ENCODE data around the gene AFG1L.

Gene AFG1L

DNA sequence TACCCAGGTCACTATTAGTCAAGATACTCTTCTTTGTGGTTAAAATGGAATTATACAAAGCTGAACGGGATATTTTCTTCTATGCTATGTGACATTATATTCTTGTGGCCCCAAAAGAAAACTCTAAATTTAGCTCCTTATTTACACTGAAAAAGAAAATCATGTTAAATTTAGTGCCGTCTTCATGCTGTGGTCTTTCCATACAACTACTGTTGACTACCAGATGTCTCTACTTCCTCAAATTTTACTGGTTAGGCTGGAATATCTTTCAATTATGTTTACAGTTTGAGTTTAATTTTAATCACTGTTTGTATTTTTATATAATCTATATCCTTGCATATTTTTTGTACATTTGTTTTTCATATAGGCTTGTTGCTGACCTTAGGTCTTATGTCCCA, 170.2 kb downstream of the AFG1L start:
- Histone ChIP-seq H3K79me2 (ENCODE audit: insufficient read depth, low read length) (no peaks in the 10 kb centered on the region), H3K27me3 (ENCODE audit: insufficient read depth, low read length, poor library complexity, severe bottlenecking) (no peaks in the 10 kb centered on the region), H3K36me3 (ENCODE audit: insufficient read depth, low read length) (no peaks in the 10 kb centered on the region), H3K9ac (ENCODE audit: low read depth, low read length, poor library complexity, severe bottlenecking) (no peak overlapping the region), H2AFZ (ENCODE audit: low read length) (no peak overlapping the region), H3K4me3 (ENCODE audit: low read length, poor library complexity, severe bottlenecking) (no peak overlapping the region), H3K4me2 (ENCODE audit: low read depth, low read length, poor library complexity, severe bottlenecking) (no peak overlapping the region), H3K9me2 (replicated peaks; ENCODE audit: low read depth, low read length) (no peaks in the 10 kb centered on the region), H3F3A (ENCODE audit: low read depth) (no peaks in the 10 kb centered on the region), H3K9me3 (ENCODE audit: insufficient read depth, low read depth, low read length) (no peaks in the 10 kb centered on the region), H3K4me1 (ENCODE audit: insufficient read depth, low read length, poor library complexity, severe bottlenecking) (peaks cover 4% of the 10 kb centered on the region), H4K20me1 (ENCODE audit: insufficient read depth, low read length, poor library complexity, severe bottlenecking) (no peaks in the 10 kb centered on the region)
- TF ChIP-seq CTCF (conservative IDR thresholded peaks at IDR 0.05; ENCODE audit: low read length) = no peak
- no peak for TF ChIP-seq EZH2phosphoT487 (IDR thresholded peaks at IDR 0.05; ENCODE audit: borderline replicate concordance)

GRCh38 chr6:108468346-108468745, 173.5 kb downstream of the AFG1L start:
- peaks cover 4% of the 10 kb centered on the region for H3K4me1 ChIP-seq (ENCODE audit: insufficient read depth, low read length, poor library complexity, severe bottlenecking)
- H3K79me2 ChIP-seq (ENCODE audit: insufficient read depth, low read length) = no peaks in the 10 kb centered on the region
- no peak overlapping the region for H3K4me2 ChIP-seq (ENCODE audit: low read depth, low read length, poor library complexity, severe bottlenecking)
- no peak overlapping the region for H3K4me3 ChIP-seq (ENCODE audit: low read length, poor library complexity, severe bottlenecking)
- H2AFZ ChIP-seq (ENCODE audit: low read length) = no peak overlapping the region
- no peaks in the 10 kb centered on the region for H3K9me3 ChIP-seq (ENCODE audit: insufficient read depth, low read depth, low read length)
- H4K20me1 ChIP-seq (ENCODE audit: insufficient read depth, low read length, poor library complexity, severe bottlenecking) = no peaks in the 10 kb centered on the region
- H3K9ac ChIP-seq (ENCODE audit: low read depth, low read length, poor library complexity, severe bottlenecking) = no peak overlapping the region
- H3F3A ChIP-seq (ENCODE audit: low read depth) = no peaks in the 10 kb centered on the region
- no peaks in the 10 kb centered on the region for H3K36me3 ChIP-seq (ENCODE audit: insufficient read depth, low read length)
- no peaks in the 10 kb centered on the region for H3K9me2 ChIP-seq (replicated peaks; ENCODE audit: low read depth, low read length)
- TF ChIP-seq EZH2phosphoT487 (IDR thresholded peaks at IDR 0.05; ENCODE audit: borderline replicate concordance) (no peak), CTCF (conservative IDR thresholded peaks at IDR 0.05; ENCODE audit: low read length) (no peak)
- H3K27me3 ChIP-seq (ENCODE audit: insufficient read depth, low read length, poor library complexity, severe bottlenecking) = no peaks in the 10 kb centered on the region

DNA sequence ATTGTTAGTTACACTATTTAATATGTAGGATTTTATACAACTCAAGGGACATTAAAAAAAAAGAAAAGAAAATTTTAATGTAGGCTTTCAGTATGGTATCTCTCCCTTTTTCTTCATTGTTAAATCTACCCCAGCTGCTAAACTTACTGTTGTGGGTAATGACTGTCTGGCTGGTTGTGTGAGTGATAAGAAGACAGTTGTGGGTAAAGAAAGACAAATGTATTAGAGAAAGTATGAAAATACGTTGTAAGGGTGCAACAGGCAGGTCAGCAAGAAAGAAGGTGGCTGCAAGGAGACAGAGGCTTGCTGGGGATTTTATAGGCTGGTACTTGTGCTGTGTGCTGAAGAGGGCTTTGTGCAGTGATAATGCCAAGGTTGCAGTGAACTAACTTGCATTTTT, 174.5 kb downstream of the AFG1L start:
- Histone ChIP-seq H3K4me3 (ENCODE audit: low read length, poor library complexity, severe bottlenecking) (no peak overlapping the region), H4K20me1 (ENCODE audit: insufficient read depth, low read length, poor library complexity, severe bottlenecking) (no peaks in the 10 kb centered on the region), H3K4me1 (ENCODE audit: insufficient read depth, low read length, poor library complexity, severe bottlenecking) (peaks cover 4% of the 10 kb centered on the region), H3K4me2 (ENCODE audit: low read depth, low read length, poor library complexity, severe bottlenecking) (no peak overlapping the region), H3K79me2 (ENCODE audit: insufficient read depth, low read length) (no peaks in the 10 kb centered on the region), H3K9me2 (replicated peaks; ENCODE audit: low read depth, low read length) (no peaks in the 10 kb centered on the region), H2AFZ (ENCODE audit: low read length) (no peak overlapping the region), H3K9ac (ENCODE audit: low read depth, low read length, poor library complexity, severe bottlenecking) (no peak overlapping the region), H3K36me3 (ENCODE audit: insufficient read depth, low read length) (no peaks in the 10 kb centered on the region), H3F3A (ENCODE audit: low read depth) (no peaks in the 10 kb centered on the region), H3K27me3 (ENCODE audit: insufficient read depth, low read length, poor library complexity, severe bottlenecking) (no peaks in the 10 kb centered on the region), H3K9me3 (ENCODE audit: insufficient read depth, low read depth, low read length) (no peaks in the 10 kb centered on the region)
- TF ChIP-seq CTCF (conservative IDR thresholded peaks at IDR 0.05; ENCODE audit: low read length) (no peak), EZH2phosphoT487 (IDR thresholded peaks at IDR 0.05; ENCODE audit: borderline replicate concordance) (no peak)

All from Loucy (cell line).